Measurements from ENCODE around the gene KRT8.

DNA sequence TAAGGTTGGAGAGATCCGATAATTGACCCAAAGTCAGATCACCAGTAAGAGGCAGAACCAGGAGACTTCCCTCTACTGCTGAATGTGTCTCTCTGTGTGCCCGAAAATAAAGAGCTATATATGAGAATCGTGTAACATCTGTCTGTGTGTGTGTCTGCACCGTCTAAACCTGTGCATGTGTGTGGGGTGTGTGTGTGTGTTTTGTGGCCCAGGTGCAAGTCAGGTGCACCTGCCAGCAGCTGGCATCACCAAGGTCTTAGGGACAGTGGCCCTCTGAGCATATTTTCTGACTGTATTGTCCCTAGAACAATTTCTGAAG lies 31.4 kb downstream of the KRT8 start:
- TF ChIP-seq CREB1 (IDR thresholded peaks at IDR 0.05; ENCODE audit: low read depth) (no peak), RAD21 (IDR thresholded peaks at IDR 0.05; ENCODE audit: low read depth) (no peak), CEBPB (IDR thresholded peaks at IDR 0.05) (no peak), NFIC (IDR thresholded peaks at IDR 0.05) (no peak), TEAD4 (IDR thresholded peaks at IDR 0.05) (no peak), TAF1 (IDR thresholded peaks at IDR 0.05; ENCODE audit: low read depth) (no peak), EGR1 (IDR thresholded peaks at IDR 0.05) (no peak)
- TF ChIP-seq, protein P1, sequence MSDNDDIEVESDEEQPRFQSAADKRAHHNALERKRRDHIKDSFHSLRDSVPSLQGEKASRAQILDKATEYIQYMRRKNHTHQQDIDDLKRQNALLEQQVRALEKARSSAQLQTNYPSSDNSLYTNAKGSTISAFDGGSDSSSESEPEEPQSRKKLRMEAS (IDR thresholded peaks at IDR 0.05) = no peak; the same call in 1 of the 2 replicates
- TF ChIP-seq, protein P2, sequence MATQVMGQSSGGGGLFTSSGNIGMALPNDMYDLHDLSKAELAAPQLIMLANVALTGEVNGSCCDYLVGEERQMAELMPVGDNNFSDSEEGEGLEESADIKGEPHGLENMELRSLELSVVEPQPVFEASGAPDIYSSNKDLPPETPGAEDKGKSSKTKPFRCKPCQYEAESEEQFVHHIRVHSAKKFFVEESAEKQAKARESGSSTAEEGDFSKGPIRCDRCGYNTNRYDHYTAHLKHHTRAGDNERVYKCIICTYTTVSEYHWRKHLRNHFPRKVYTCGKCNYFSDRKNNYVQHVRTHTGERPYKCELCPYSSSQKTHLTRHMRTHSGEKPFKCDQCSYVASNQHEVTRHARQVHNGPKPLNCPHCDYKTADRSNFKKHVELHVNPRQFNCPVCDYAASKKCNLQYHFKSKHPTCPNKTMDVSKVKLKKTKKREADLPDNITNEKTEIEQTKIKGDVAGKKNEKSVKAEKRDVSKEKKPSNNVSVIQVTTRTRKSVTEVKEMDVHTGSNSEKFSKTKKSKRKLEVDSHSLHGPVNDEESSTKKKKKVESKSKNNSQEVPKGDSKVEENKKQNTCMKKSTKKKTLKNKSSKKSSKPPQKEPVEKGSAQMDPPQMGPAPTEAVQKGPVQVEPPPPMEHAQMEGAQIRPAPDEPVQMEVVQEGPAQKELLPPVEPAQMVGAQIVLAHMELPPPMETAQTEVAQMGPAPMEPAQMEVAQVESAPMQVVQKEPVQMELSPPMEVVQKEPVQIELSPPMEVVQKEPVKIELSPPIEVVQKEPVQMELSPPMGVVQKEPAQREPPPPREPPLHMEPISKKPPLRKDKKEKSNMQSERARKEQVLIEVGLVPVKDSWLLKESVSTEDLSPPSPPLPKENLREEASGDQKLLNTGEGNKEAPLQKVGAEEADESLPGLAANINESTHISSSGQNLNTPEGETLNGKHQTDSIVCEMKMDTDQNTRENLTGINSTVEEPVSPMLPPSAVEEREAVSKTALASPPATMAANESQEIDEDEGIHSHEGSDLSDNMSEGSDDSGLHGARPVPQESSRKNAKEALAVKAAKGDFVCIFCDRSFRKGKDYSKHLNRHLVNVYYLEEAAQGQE (IDR thresholded peaks at IDR 0.05; ENCODE audit: low read depth) = no peak
